HepG2 (cell line): ENCODE data around the gene CADM1. TPM values are rescaled to one million over a fixed set of nuclear protein-coding genes. Genes with fewer than 3 reads are reported as not detected.

Experiments
- ATM ChIP-seq: fragments of 450-650 bp; IDR thresholded peaks from 2 replicates; pipeline ENCODE4 v1.7.1; 2017; ENCODE audit warnings: mild to moderate bottlenecking, borderline replicate concordance
- FOXA3 ChIP-seq: IDR thresholded peaks from 2 replicates; pipeline ENCODE4 v1.6.1; 2016; ENCODE audit warnings: missing genetic modification reagents, missing compliant biosample characterization
- GLMP ChIP-seq: sonication (generic); formaldehyde crosslinking; IDR thresholded peaks from 2 replicates; pipeline ENCODE4 v1.9.0; 2021; ENCODE audit warnings: missing genetic modification reagents, mild to moderate bottlenecking, borderline replicate concordance
- HMG20A ChIP-seq: IDR thresholded peaks from 2 replicates; pipeline ENCODE4 v1.6.1; 2016; ENCODE audit warnings: borderline replicate concordance
- HOXA7 ChIP-seq: sonication (generic); formaldehyde crosslinking; IDR thresholded peaks from 2 replicates; pipeline ENCODE4 v1.8.1; 2022; ENCODE audit warnings: mild to moderate bottlenecking, missing genetic modification reagents, moderate library complexity
- LCORL ChIP-seq, 2 experiments: fragments of 450-650 bp in 1 of 2; sonication (generic) in 1 of 2; formaldehyde crosslinking in 1 of 2; IDR thresholded peaks; 2 replicates each; pipeline versions ENCODE4 v1.5.0 to v1.6.1; 2017 to 2020; ENCODE audit warnings: antibody characterized with exemption in 1 of 2, missing genetic modification reagents in 1 of 2
- MXD4 ChIP-seq: IDR thresholded peaks from 2 replicates; pipeline ENCODE4 v1.6.1; 2016; ENCODE audit warnings: mild to moderate bottlenecking, missing biosample characterization, missing genetic modification reagents
- NR2F6 ChIP-seq, 2 experiments: IDR thresholded peaks; 2 replicates each; pipeline ENCODE4 v1.6.1; 2016; ENCODE audit warnings: antibody characterized with exemption in 1 of 2, mild to moderate bottlenecking in 1 of 2
- REL ChIP-seq: sonication (generic); formaldehyde crosslinking; conservative IDR thresholded peaks from 2 replicates; pipeline ENCODE4 v1.8.0; 2022; ENCODE audit warnings: mild to moderate bottlenecking, missing genetic modification reagents, moderate library complexity
- SMAD9 ChIP-seq: sonication (generic); formaldehyde crosslinking; IDR thresholded peaks from 2 replicates; pipeline ENCODE4 v1.5.1; 2020; ENCODE audit warnings: mild to moderate bottlenecking, missing genetic modification reagents
- ZNF546 ChIP-seq: sonication (generic); formaldehyde crosslinking; conservative IDR thresholded peaks from 2 replicates; pipeline ENCODE4 v1.8.1; 2023; ENCODE audit warnings: mild to moderate bottlenecking, missing genetic modification reagents
- ZNF605 ChIP-seq: sonication (generic); formaldehyde crosslinking; IDR thresholded peaks from 2 replicates; pipeline ENCODE4 v1.8.0; 2022; ENCODE audit warnings: mild to moderate bottlenecking, missing genetic modification reagents
- ZSCAN12 ChIP-seq: sonication (generic); formaldehyde crosslinking; IDR thresholded peaks from 2 replicates; pipeline ENCODE4 v1.9.0; 2021; ENCODE audit warnings: mild to moderate bottlenecking, missing genetic modification reagents
- polyA plus RNA-seq, 8 experiments: library from polyadenylated mRNA; depleted of rRNA in 3 of 8; stranded (reverse) in 7 of 8; unstranded in 1 of 8; fragments of >200 nt; fragmentation: Illumina TruSeq in 4 of 8; extraction: Trizol in 4 of 8; gene quantifications; 2 replicates each; pipeline versions ENCODE4 v1.2.1 to v1.2.3, GENCODE V29; 2011 to 2016; ENCODE audit warnings: low read depth in 4 of 8, missing spikeins in 1 of 8, mixed read lengths in 1 of 8; ENCODE audit not compliant: insufficient read depth in 1 of 8
- total RNA-seq, 5 experiments: library from RNA; depleted of rRNA; stranded (reverse); fragments of >200 nt; fragmentation: Illumina TruSeq; extraction: Trizol; gene quantifications; 2 replicates each; pipeline ENCODE4 v1.2.3, GENCODE V29; 2016; ENCODE audit warnings: low read depth in 1 of 5
- TF ChIP-seq, protein P1 (sequence below): sonication (generic); formaldehyde crosslinking; IDR thresholded peaks from 2 replicates; pipeline ENCODE4 v1.5.1; 2020; ENCODE audit warnings: mild to moderate bottlenecking, moderate library complexity, missing genetic modification reagents
- TF ChIP-seq, protein P2 (sequence below), 2 experiments: sonication (generic) in 1 of 2; formaldehyde crosslinking in 1 of 2; IDR thresholded peaks; 2 replicates each; pipeline versions ENCODE4 v1.4.0 to v1.6.1; 2018 to 2020; ENCODE audit warnings: missing genetic modification reagents in 2 of 2, borderline replicate concordance in 1 of 2, low read depth in 1 of 2, mild to moderate bottlenecking in 1 of 2, missing biosample characterization in 1 of 2
- TF ChIP-seq, protein P3 (sequence below): sonication (generic); formaldehyde crosslinking; IDR thresholded peaks from 2 replicates; pipeline ENCODE4 v1.8.0; 2022; ENCODE audit warnings: mild to moderate bottlenecking, missing genetic modification reagents
- TF ChIP-seq, protein P4 (sequence below): sonication (generic); formaldehyde crosslinking; IDR thresholded peaks from 2 replicates; pipeline ENCODE4 v1.4.0; 2020; ENCODE audit warnings: missing genetic modification reagents
- TF ChIP-seq, protein P5 (sequence below): sonication (generic); formaldehyde crosslinking; IDR thresholded peaks from 2 replicates; pipeline ENCODE4 v1.4.0; 2020; ENCODE audit warnings: missing genetic modification reagents, mild to moderate bottlenecking, borderline replicate concordance

Gene CADM1
- total and polyA plus RNA-seq, 2 of the 13 experiments (the other 11 are each of a cell fraction or from before 2014, with no cell fraction given) = 71.3 to 122 TPM

GRCh38 chr11:115548878-115549528 is 44.8 kb upstream of the CADM1 start (continued):
- TF ChIP-seq LCORL (IDR thresholded peaks at IDR 0.05) = no peak
- no peak for TF ChIP-seq LCORL (CRISPR knock-in tag; IDR thresholded peaks at IDR 0.05)
- TF ChIP-seq, protein P1, sequence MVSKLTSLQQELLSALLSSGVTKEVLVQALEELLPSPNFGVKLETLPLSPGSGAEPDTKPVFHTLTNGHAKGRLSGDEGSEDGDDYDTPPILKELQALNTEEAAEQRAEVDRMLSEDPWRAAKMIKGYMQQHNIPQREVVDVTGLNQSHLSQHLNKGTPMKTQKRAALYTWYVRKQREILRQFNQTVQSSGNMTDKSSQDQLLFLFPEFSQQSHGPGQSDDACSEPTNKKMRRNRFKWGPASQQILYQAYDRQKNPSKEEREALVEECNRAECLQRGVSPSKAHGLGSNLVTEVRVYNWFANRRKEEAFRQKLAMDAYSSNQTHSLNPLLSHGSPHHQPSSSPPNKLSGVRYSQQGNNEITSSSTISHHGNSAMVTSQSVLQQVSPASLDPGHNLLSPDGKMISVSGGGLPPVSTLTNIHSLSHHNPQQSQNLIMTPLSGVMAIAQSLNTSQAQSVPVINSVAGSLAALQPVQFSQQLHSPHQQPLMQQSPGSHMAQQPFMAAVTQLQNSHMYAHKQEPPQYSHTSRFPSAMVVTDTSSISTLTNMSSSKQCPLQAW (CRISPR knock-in tag) = peak; percentile 49
- no peak for TF ChIP-seq NR2F6 (IDR thresholded peaks at IDR 0.05)
- peak; percentile 21; the same call in 1 of the 2 replicates for TF ChIP-seq NR2F6 (CRISPR knock-in tag; IDR thresholded peaks at IDR 0.05)
- TF ChIP-seq, protein P2, sequence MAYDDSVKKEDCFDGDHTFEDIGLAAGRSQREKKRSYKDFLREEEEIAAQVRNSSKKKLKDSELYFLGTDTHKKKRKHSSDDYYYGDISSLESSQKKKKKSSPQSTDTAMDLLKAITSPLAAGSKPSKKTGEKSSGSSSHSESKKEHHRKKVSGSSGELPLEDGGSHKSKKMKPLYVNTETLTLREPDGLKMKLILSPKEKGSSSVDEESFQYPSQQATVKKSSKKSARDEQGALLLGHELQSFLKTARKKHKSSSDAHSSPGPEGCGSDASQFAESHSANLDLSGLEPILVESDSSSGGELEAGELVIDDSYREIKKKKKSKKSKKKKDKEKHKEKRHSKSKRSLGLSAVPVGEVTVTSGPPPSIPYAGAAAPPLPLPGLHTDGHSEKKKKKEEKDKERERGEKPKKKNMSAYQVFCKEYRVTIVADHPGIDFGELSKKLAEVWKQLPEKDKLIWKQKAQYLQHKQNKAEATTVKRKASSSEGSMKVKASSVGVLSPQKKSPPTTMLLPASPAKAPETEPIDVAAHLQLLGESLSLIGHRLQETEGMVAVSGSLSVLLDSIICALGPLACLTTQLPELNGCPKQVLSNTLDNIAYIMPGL (CRISPR knock-in tag; IDR thresholded peaks at IDR 0.05; ENCODE audit: borderline replicate concordance in 1 of 2, low read depth in 1 of 2) = peak in 1 of 2 experiments; percentile 41; a peak in 2 of 4 replicates
- TF ChIP-seq, protein P3, sequence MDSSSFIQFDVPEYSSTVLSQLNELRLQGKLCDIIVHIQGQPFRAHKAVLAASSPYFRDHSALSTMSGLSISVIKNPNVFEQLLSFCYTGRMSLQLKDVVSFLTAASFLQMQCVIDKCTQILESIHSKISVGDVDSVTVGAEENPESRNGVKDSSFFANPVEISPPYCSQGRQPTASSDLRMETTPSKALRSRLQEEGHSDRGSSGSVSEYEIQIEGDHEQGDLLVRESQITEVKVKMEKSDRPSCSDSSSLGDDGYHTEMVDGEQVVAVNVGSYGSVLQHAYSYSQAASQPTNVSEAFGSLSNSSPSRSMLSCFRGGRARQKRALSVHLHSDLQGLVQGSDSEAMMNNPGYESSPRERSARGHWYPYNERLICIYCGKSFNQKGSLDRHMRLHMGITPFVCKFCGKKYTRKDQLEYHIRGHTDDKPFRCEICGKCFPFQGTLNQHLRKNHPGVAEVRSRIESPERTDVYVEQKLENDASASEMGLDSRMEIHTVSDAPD = no peak
- TF ChIP-seq ZNF546 (CRISPR knock-in tag) = no peak
- no peak for TF ChIP-seq REL (CRISPR knock-in tag)
- TF ChIP-seq ATM = no peak
- TF ChIP-seq, protein P4, sequence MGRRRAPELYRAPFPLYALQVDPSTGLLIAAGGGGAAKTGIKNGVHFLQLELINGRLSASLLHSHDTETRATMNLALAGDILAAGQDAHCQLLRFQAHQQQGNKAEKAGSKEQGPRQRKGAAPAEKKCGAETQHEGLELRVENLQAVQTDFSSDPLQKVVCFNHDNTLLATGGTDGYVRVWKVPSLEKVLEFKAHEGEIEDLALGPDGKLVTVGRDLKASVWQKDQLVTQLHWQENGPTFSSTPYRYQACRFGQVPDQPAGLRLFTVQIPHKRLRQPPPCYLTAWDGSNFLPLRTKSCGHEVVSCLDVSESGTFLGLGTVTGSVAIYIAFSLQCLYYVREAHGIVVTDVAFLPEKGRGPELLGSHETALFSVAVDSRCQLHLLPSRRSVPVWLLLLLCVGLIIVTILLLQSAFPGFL (CRISPR knock-in tag) = no peak
- TF ChIP-seq GLMP = no peak
- no peak for TF ChIP-seq HOXA7 (CRISPR knock-in tag)
- peak; percentile 67; the same call in 1 of the 2 replicates for TF ChIP-seq HMG20A (CRISPR knock-in tag)
- TF ChIP-seq FOXA3 (CRISPR knock-in tag) = peak; percentile 83
- TF ChIP-seq ZNF605 (CRISPR knock-in tag) = 0 out of 2 replicates have a peak, but pooled peaks have one; percentile 21
- TF ChIP-seq ZSCAN12 = no peak
- TF ChIP-seq, protein P5, sequence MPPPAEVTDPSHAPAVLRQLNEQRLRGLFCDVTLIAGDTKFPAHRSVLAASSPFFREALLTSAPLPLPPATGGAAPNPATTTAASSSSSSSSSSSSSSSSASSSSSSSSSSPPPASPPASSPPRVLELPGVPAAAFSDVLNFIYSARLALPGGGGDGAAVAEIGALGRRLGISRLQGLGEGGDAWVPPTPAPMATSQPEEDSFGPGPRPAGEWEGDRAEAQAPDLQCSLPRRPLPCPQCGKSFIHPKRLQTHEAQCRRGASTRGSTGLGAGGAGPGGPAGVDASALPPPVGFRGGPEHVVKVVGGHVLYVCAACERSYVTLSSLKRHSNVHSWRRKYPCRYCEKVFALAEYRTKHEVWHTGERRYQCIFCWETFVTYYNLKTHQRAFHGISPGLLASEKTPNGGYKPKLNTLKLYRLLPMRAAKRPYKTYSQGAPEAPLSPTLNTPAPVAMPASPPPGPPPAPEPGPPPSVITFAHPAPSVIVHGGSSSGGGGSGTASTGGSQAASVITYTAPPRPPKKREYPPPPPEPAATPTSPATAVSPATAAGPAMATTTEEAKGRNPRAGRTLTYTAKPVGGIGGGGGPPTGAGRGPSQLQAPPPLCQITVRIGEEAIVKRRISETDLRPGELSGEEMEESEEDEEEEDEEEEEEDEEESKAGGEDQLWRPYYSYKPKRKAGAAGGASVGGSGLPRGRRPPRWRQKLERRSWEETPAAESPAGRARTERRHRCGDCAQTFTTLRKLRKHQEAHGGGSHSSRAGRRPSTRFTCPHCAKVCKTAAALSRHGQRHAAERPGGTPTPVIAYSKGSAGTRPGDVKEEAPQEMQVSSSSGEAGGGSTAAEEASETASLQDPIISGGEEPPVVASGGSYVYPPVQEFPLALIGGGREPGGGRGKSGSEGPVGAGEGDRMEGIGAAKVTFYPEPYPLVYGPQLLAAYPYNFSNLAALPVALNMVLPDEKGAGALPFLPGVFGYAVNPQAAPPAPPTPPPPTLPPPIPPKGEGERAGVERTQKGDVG (CRISPR knock-in tag) = no peak
- no peak for TF ChIP-seq SMAD9 (CRISPR knock-in tag)
- TF ChIP-seq MXD4 (CRISPR knock-in tag) = no peak
